H9 (cell line): ENCODE results near the gene PIK3R5. TPM values are rescaled to one million over a fixed set of nuclear protein-coding genes. Genes with fewer than 3 reads are reported as not detected.

Experiments used
- DNase-seq: peaks from one replicate; pipeline ENCODE4 v3.0.0-alpha.2; 2017
- H2AFZ ChIP-seq: one replicate; pipeline ENCODE4 v1.6.1; 2013; ENCODE audit warnings: mild to moderate bottlenecking, low read length, control low read depth, moderate library complexity
- H2AK5ac ChIP-seq: 2 replicates; pipeline ENCODE4 v1.6.1; 2013; ENCODE audit warnings: low read length, control low read depth, mixed read lengths; ENCODE audit not compliant: insufficient read length
- H2BK120ac ChIP-seq: one replicate; pipeline ENCODE4 v1.6.1; 2013; ENCODE audit warnings: low read depth, mild to moderate bottlenecking, low read length, control low read depth, inconsistent platforms; ENCODE audit not compliant: poor library complexity, severe bottlenecking
- H2BK12ac ChIP-seq: 2 replicates; pipeline ENCODE4 v1.6.1; 2013; ENCODE audit warnings: low read length, control low read depth, mixed read lengths, low read depth; ENCODE audit not compliant: insufficient read length
- H2BK15ac ChIP-seq: 2 replicates; pipeline ENCODE4 v1.6.1; 2013; ENCODE audit warnings: low read depth, low read length, control low read depth
- H2BK20ac ChIP-seq: one replicate; pipeline ENCODE4 v1.6.1; 2013; ENCODE audit warnings: low read depth, mild to moderate bottlenecking, low read length, control low read depth, inconsistent platforms; ENCODE audit not compliant: poor library complexity, severe bottlenecking
- H2BK5ac ChIP-seq: 2 replicates; pipeline ENCODE4 v1.6.1; 2013; ENCODE audit warnings: low read length, control low read depth, mixed read lengths; ENCODE audit not compliant: insufficient read length
- H3K14ac ChIP-seq: 2 replicates; pipeline ENCODE4 v1.6.1; 2013; ENCODE audit warnings: low read length, control low read depth; ENCODE audit not compliant: insufficient read depth
- H3K18ac ChIP-seq: 2 replicates; pipeline ENCODE4 v1.6.1; 2013; ENCODE audit warnings: low read depth, mild to moderate bottlenecking, mixed read lengths, low read length, control low read depth; ENCODE audit not compliant: insufficient read length
- H3K23ac ChIP-seq: 2 replicates; pipeline ENCODE4 v1.6.1; 2013; ENCODE audit warnings: low read length, control low read depth, mixed read lengths, low read depth; ENCODE audit not compliant: insufficient read length
- H3K23me2 ChIP-seq: 2 replicates; pipeline ENCODE4 v1.6.1; 2013; ENCODE audit warnings: low read depth, mild to moderate bottlenecking, mixed read lengths, low read length, control low read depth; ENCODE audit not compliant: insufficient read length, poor library complexity, severe bottlenecking
- H3K27ac ChIP-seq: 2 replicates; pipeline ENCODE4 v1.5.1; 2013; ENCODE audit warnings: low read length, control low read depth, mixed read lengths, low read depth; ENCODE audit not compliant: insufficient read length
- H3K27me3 ChIP-seq: 2 replicates; pipeline ENCODE4 v1.6.1; 2013; ENCODE audit warnings: low read length, control low read depth, inconsistent platforms; ENCODE audit not compliant: insufficient read depth
- H3K4ac ChIP-seq: 2 replicates; pipeline ENCODE4 v1.6.1; 2013; ENCODE audit warnings: low read depth, mild to moderate bottlenecking, control low read depth, inconsistent platforms, low read length, moderate library complexity
- H3K4me1 ChIP-seq: 2 replicates; pipeline ENCODE4 v1.6.1; 2013; ENCODE audit warnings: low read length, control low read depth, inconsistent platforms; ENCODE audit not compliant: insufficient read depth
- H3K4me2 ChIP-seq: 2 replicates; pipeline ENCODE4 v1.6.1; 2013; ENCODE audit warnings: low read length, control low read depth, mixed read lengths; ENCODE audit not compliant: insufficient read length, insufficient read depth
- H3K56ac ChIP-seq: 2 replicates; pipeline ENCODE4 v1.6.1; 2013; ENCODE audit warnings: low read depth, mild to moderate bottlenecking, mixed read lengths, low read length, control low read depth; ENCODE audit not compliant: insufficient read length
- H3K79me1 ChIP-seq: 2 replicates; pipeline ENCODE4 v1.6.1; 2013; ENCODE audit warnings: low read depth, mild to moderate bottlenecking, moderate library complexity, low read length, control low read depth, inconsistent platforms; ENCODE audit not compliant: insufficient read depth, poor library complexity, severe bottlenecking
- H3K79me2 ChIP-seq: 2 replicates; pipeline ENCODE4 v1.6.1; 2013; ENCODE audit warnings: low read length, control low read depth, inconsistent platforms; ENCODE audit not compliant: insufficient read depth
- H3K9ac ChIP-seq: 2 replicates; pipeline ENCODE4 v1.6.1; 2013; ENCODE audit warnings: low read length, control low read depth, mixed read lengths; ENCODE audit not compliant: insufficient read length; ENCODE audit errors: extremely low read depth
- H3K9me3 ChIP-seq: one replicate; pipeline ENCODE4 v1.6.1; 2013; ENCODE audit warnings: low read depth, low read length, inconsistent platforms; ENCODE audit not compliant: control insufficient read depth
- H3T11ph ChIP-seq: one replicate; pipeline ENCODE4 v1.6.1; 2013; ENCODE audit warnings: mild to moderate bottlenecking, low read length, control low read depth, inconsistent platforms
- H4K20me1 ChIP-seq: one replicate; pipeline ENCODE4 v1.6.1; 2013; ENCODE audit not compliant: control insufficient read depth, insufficient read length, insufficient read depth
- H4K5ac ChIP-seq: 2 replicates; pipeline ENCODE4 v1.6.1; 2013; ENCODE audit warnings: low read depth, mild to moderate bottlenecking, mixed read lengths, low read length, control low read depth; ENCODE audit not compliant: insufficient read length
- H4K8ac ChIP-seq: replicated peaks from 2 replicates; pipeline ENCODE4 v1.6.1; 2013; ENCODE audit warnings: low read length, control low read depth, mixed read lengths, low read depth; ENCODE audit not compliant: insufficient read length
- H4K91ac ChIP-seq: 2 replicates; pipeline ENCODE4 v1.6.1; 2013; ENCODE audit warnings: low read depth, mild to moderate bottlenecking, moderate library complexity, mixed read lengths, low read length, control low read depth; ENCODE audit not compliant: insufficient read length
- H3K27ac Mint-ChIP-seq, 3 experiments: 2 replicates in 2 of 3; 3 replicates in 1 of 3; pipeline ENCODE4 v1.8.0; 2020 to 2021; ENCODE audit warnings: mixed read lengths in 3 of 3, mild to moderate bottlenecking in 1 of 3, moderate library complexity in 1 of 3
- H3K27me3 Mint-ChIP-seq: 2 replicates; pipeline ENCODE4 v1.8.0; 2021; ENCODE audit warnings: low read depth, mild to moderate bottlenecking, moderate library complexity, mixed read lengths
- H3K36me3 Mint-ChIP-seq, 3 experiments: 2 replicates in 2 of 3; 3 replicates in 1 of 3; pipeline ENCODE4 v1.8.0; 2020 to 2021; ENCODE audit warnings: low read depth in 3 of 3, mixed read lengths in 3 of 3; ENCODE audit not compliant: insufficient read depth in 1 of 3
- H3K4me1 Mint-ChIP-seq, 2 experiments: 2 replicates each; pipeline ENCODE4 v1.8.0; 2020; ENCODE audit warnings: mixed read lengths in 2 of 2
- H3K4me3 Mint-ChIP-seq, 2 experiments: 2 replicates in 1 of 2; 3 replicates in 1 of 2; pipeline ENCODE4 v1.8.0; 2020 to 2021; ENCODE audit warnings: mild to moderate bottlenecking in 2 of 2, mixed read lengths in 2 of 2, moderate library complexity in 1 of 2
- H3K9me3 Mint-ChIP-seq, 2 experiments: 2 replicates in 1 of 2; 3 replicates in 1 of 2; pipeline ENCODE4 v1.8.0; 2020; ENCODE audit warnings: mild to moderate bottlenecking in 2 of 2, mixed read lengths in 2 of 2, moderate library complexity in 1 of 2
- CTCF ChIP-seq: fragments of 200-600 bp; sonication (generic); conservative IDR thresholded peaks from 3 replicates; pipeline ENCODE4 v1.8.0; 2021; ENCODE audit warnings: antibody characterized with exemption, mild to moderate bottlenecking
- WGBS: extraction: QIAGEN DNeasy Blood & Tissue Kit; methylation state at CpG from one replicate; pipeline ENCODE4 v1.1.7; 2013; ENCODE audit warnings: missing lambda C conversion rate, low lambda C conversion rate, mixed read lengths; ENCODE audit not compliant: insufficient read length; ENCODE audit errors: extremely low coverage; 5-methylcytosine and 5-hydroxymethylcytosine counted together
- total RNA-seq: library from RNA; stranded (reverse); gene quantifications from 2 replicates; pipeline ENCODE4 v1.2.1, GENCODE V29; 2021

Gene PIK3R5
- total RNA-seq, 1 experiment from 2014 or later = 1.4 TPM

- no peak overlapping the region for H2BK120ac ChIP-seq
- no peak overlapping the region for H3T11ph ChIP-seq
- H4K20me1 ChIP-seq = no peaks in the 10 kb centered on the region
- H3K23ac ChIP-seq = no peak overlapping the region
- H2AK5ac ChIP-seq = no peak overlapping the region
- no peak overlapping the region for H3K9ac ChIP-seq
- no peak overlapping the region for H4K91ac ChIP-seq
- no peaks in the 10 kb centered on the region for H3K79me1 ChIP-seq
- no peak overlapping the region for H2BK12ac ChIP-seq
- no peak overlapping the region for H3K4ac ChIP-seq
- no peak overlapping the region for H2BK20ac ChIP-seq
- H3K27ac ChIP-seq = no peak overlapping the region
- H2BK5ac ChIP-seq = no peak overlapping the region
- H3K79me2 ChIP-seq = no peaks in the 10 kb centered on the region
- Mint-ChIP-seq H3K27ac (no peak overlapping the region), H3K9me3 (no peaks in the 10 kb centered on the region), H3K4me1 (peaks cover 25 to 33% of the 10 kb centered on the region in 2 experiments), H3K4me3 (peak overlapping the region; percentile 37 to 70; a peak in 4 of 5 replicates), H3K36me3 (no peaks in the 10 kb centered on the region), H3K27me3 (peaks cover 7% of the 10 kb centered on the region)
- peak overlapping the region; percentile 67 for H3K4me2 ChIP-seq
- TF ChIP-seq CTCF = no peak
- peak overlapping the region; percentile 14; the same call in 1 of the 2 replicates for H3K14ac ChIP-seq
- WGBS = no CpG with 5 or more reads among the region's 17 CpGs
- peak; percentile 62 for DNase-seq
- no peak overlapping the region for H3K18ac ChIP-seq
- H3K9me3 ChIP-seq = no peaks in the 10 kb centered on the region
- no peak overlapping the region for H3K56ac ChIP-seq
- no peak overlapping the region for H4K8ac ChIP-seq
- no peak overlapping the region for H2BK15ac ChIP-seq
- H4K5ac ChIP-seq = no peak overlapping the region
- peaks cover 4% of the 10 kb centered on the region for H3K23me2 ChIP-seq
- H2AFZ ChIP-seq = no peak overlapping the region
- H3K4me1 ChIP-seq = no peaks in the 10 kb centered on the region
- H3K27me3 ChIP-seq = no peaks in the 10 kb centered on the region
Measured at GRCh38 chr17:8894202-8894671, 71.3 kb downstream of the PIK3R5 start.
